ENCODE measurements around the gene TPRG1.

Gene TPRG1

GRCh38 chr3:189157232-189158007, 14.4 kb upstream of the TPRG1 start:
- no peak for TF ChIP-seq Cebpa-rat (IDR thresholded peaks at IDR 0.05)
- no peaks in the 10 kb centered on the region for H3K9me3 ChIP-seq (replicated peaks in 1 of 11)
- no peaks in the 10 kb centered on the region for H3K36me3 ChIP-seq
- no peaks in the 10 kb centered on the region for H4K20me1 ChIP-seq
- H3K9ac ChIP-seq, result no peak overlapping the region
- H3K4me3 ChIP-seq, result no peak overlapping the region
- no peak overlapping the region for H3K27ac ChIP-seq
- H3K4me1 ChIP-seq, result no peaks in the 10 kb centered on the region
- no peak overlapping the region for H3K4me2 ChIP-seq
- no peaks in the 10 kb centered on the region for H3K27me3 ChIP-seq

- Histone ChIP-seq H3K27ac (no peak overlapping the region), H3K4me3 (no peak overlapping the region), H3K9me3 (replicated peaks in 1 of 11) (no peaks in the 10 kb centered on the region), H3K4me1 (no peaks in the 10 kb centered on the region), H3K9ac (no peak overlapping the region), H3K4me2 (no peak overlapping the region), H3K36me3 (no peaks in the 10 kb centered on the region), H3K27me3 (no peaks in the 10 kb centered on the region), H4K20me1 (no peaks in the 10 kb centered on the region)
- no peak for TF ChIP-seq Cebpa-rat (IDR thresholded peaks at IDR 0.05)
Measured at GRCh38 chr3:189158034-189158433, 13.7 kb upstream of the TPRG1 start.

GRCh38 chr3:189160519-189161309, 11.1 kb upstream of the TPRG1 start:
- Histone ChIP-seq H3K4me3 (no peak overlapping the region), H3K36me3 (no peaks in the 10 kb centered on the region), H3K9ac (no peak overlapping the region), H3K9me3 (replicated peaks in 1 of 11) (no peaks in the 10 kb centered on the region), H3K27ac (no peak overlapping the region), H3K27me3 (no peaks in the 10 kb centered on the region), H3K4me1 (no peaks in the 10 kb centered on the region), H3K4me2 (no peak overlapping the region), H4K20me1 (no peaks in the 10 kb centered on the region)
- TF ChIP-seq Cebpa-rat (IDR thresholded peaks at IDR 0.05), result no peak

DNA sequence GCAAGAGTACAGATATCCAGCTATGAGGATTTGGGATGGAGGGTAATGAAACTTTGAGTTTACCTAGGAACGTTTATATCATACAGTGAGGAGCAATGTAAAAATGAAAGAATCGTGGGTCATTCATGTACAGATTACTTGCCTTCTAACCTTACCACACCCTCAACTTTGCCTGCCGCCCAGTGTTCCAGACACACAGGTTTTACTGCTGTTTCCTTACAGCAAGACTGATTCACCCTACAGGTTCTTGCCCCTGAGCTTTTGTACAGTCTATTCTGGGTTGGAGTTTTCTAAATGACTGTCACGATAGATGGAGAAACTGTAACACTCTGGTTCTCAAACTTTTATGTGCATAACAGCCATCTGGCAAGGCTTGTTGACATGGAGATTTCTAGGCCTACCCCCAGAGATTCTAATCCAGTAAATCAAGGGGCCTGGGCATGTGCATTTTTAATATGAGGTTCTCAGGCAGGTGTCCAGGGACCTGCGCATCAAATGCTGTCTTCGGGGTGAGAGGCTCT, 6.6 kb upstream of the TPRG1 start:
- no peak for TF ChIP-seq Cebpa-rat (IDR thresholded peaks at IDR 0.05)
- Histone ChIP-seq H3K9me3 (replicated peaks in 1 of 11) (no peaks in the 10 kb centered on the region), H3K36me3 (no peaks in the 10 kb centered on the region), H3K4me3 (no peak overlapping the region), H3K27ac (no peak overlapping the region), H3K9ac (no peak overlapping the region), H3K4me2 (no peak overlapping the region), H3K4me1 (peaks cover 0 to 5% (median 0%) of the 10 kb centered on the region in 10 experiments; a peak in 2 of 20 replicates), H4K20me1 (no peaks in the 10 kb centered on the region), H3K27me3 (no peaks in the 10 kb centered on the region)

DNA sequence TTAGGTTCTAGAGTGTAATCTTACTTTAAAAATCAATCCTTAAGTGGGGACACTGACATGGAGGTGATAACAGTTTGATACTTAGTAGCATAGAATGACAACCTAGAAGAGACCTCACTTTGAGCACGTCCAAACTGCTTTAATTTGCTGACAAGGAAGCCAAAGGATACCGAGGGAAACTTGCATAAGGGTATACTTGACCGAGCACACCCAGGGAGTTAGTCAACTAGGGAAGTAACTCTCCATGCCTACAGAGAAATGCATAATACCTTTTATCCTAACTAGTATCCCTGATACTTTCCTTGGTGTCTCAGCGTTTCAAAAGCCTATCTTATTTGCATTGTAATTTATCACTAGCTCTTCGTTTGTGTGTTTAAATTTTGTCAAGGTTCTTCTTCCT, 5.5 kb upstream of the TPRG1 start:
- no peak overlapping the region for H3K27ac ChIP-seq
- no peak overlapping the region for H3K4me3 ChIP-seq
- H3K9ac ChIP-seq, result no peak overlapping the region
- H3K4me2 ChIP-seq, result no peak overlapping the region
- H3K36me3 ChIP-seq, result no peaks in the 10 kb centered on the region
- H3K9me3 ChIP-seq (replicated peaks in 1 of 11), result no peaks in the 10 kb centered on the region
- H3K4me1 ChIP-seq, result peaks cover 0 to 5% (median 0%) of the 10 kb centered on the region in 10 experiments; a peak in 2 of 20 replicates
- H4K20me1 ChIP-seq, result no peaks in the 10 kb centered on the region
- no peak for TF ChIP-seq Cebpa-rat (IDR thresholded peaks at IDR 0.05)
- H3K27me3 ChIP-seq, result no peaks in the 10 kb centered on the region

DNA sequence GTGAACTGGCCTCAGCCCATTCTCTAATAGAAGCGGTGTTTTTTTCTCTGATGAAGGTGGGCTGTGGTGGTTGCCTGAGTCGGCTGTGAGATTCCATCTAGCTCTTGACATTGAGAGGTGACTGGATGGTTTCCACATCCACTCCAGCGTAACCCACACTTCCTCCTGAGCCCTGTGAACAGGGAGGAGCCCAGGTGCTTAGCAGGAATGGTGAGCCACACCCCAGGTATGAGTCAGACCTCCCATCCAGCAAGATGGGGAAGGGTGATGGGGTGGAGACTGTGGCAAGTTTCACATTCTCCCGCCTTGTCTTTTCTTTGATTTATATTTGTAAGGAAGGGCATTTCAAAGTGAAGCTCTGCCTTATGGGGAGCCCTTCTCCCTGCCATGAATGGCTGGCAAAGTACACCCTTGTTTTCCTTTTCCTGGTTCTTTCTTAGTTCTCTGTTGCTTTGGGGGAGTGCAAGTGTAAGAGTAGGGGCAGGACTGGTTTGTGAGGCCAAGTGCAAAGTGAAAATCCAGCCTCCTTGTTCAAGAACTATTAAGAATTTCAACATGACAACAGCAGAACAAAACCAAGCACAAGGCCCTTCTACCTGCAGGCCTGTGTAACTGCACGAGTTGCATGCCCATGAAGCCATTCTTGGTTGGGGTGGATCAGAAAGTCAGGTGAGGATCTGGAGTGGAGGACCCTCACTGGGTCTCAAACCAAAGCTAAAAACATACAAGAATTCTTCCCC, 4.6 kb upstream of the TPRG1 start:
- H3K36me3 ChIP-seq, result no peaks in the 10 kb centered on the region
- no peaks in the 10 kb centered on the region for H3K27me3 ChIP-seq
- H3K9ac ChIP-seq, result no peak overlapping the region
- H3K4me2 ChIP-seq, result no peak overlapping the region; a peak in 1 of 22 replicates
- TF ChIP-seq Cebpa-rat (IDR thresholded peaks at IDR 0.05), result no peak
- no peaks in the 10 kb centered on the region for H4K20me1 ChIP-seq
- H3K27ac ChIP-seq, result no peak overlapping the region
- no peak overlapping the region for H3K4me3 ChIP-seq
- no peaks in the 10 kb centered on the region for H3K9me3 ChIP-seq (replicated peaks in 1 of 11)
- H3K4me1 ChIP-seq, result peaks cover 0 to 5% (median 0%) of the 10 kb centered on the region in 10 experiments; a peak in 2 of 20 replicates

DNA sequence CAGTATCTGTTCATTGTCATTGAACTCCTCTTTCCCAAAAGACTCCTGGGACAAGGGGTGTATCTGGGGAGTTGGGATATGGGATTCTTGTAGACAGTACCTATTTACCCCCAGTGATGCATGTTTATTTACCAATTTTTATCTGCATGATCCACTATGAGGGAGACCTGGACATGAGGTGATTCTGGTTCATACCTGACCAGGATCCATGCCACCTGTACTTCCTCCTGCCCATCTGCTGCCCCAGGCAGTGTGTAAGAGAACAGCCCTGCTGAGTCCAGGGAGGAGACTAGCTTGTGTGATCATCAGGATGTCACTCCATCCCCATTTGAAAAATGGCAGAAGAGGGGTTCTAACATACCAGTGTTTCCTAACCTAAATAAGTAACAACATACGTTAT, 3.1 kb upstream of the TPRG1 start:
- Histone ChIP-seq H3K9me3 (replicated peaks in 1 of 11) (no peaks in the 10 kb centered on the region), H3K4me2 (no peak overlapping the region), H4K20me1 (no peaks in the 10 kb centered on the region), H3K4me3 (no peak overlapping the region), H3K4me1 (peaks cover 0 to 7% (median 2%) of the 10 kb centered on the region in 10 experiments; a peak in 5 of 20 replicates), H3K9ac (no peak overlapping the region), H3K27me3 (no peaks in the 10 kb centered on the region), H3K27ac (no peak overlapping the region), H3K36me3 (no peaks in the 10 kb centered on the region)
- TF ChIP-seq Cebpa-rat (IDR thresholded peaks at IDR 0.05), result no peak

- H3K9ac ChIP-seq, result no peak overlapping the region
- peaks cover 0 to 7% (median 2%) of the 10 kb centered on the region in 10 experiments; a peak in 5 of 20 replicates for H3K4me1 ChIP-seq
- no peak for TF ChIP-seq Cebpa-rat (IDR thresholded peaks at IDR 0.05)
- H4K20me1 ChIP-seq, result no peaks in the 10 kb centered on the region
- no peaks in the 10 kb centered on the region for H3K9me3 ChIP-seq (replicated peaks in 1 of 11)
- no peaks in the 10 kb centered on the region for H3K27me3 ChIP-seq
- no peak overlapping the region for H3K4me2 ChIP-seq
- H3K36me3 ChIP-seq, result no peaks in the 10 kb centered on the region
- no peak overlapping the region for H3K4me3 ChIP-seq
- H3K27ac ChIP-seq, result no peak overlapping the region
Measured at GRCh38 chr3:189169728-189170127, 2.0 kb upstream of the TPRG1 start.

- H3K9me3 ChIP-seq (replicated peaks in 1 of 11), result no peaks in the 10 kb centered on the region
- H3K4me1 ChIP-seq, result peaks cover 0 to 7% (median 2%) of the 10 kb centered on the region in 10 experiments; a peak in 5 of 20 replicates
- no peaks in the 10 kb centered on the region for H4K20me1 ChIP-seq
- no peak overlapping the region for H3K9ac ChIP-seq
- H3K27ac ChIP-seq, result no peak overlapping the region
- H3K36me3 ChIP-seq, result no peaks in the 10 kb centered on the region
- H3K4me3 ChIP-seq, result no peak overlapping the region
- no peak for TF ChIP-seq Cebpa-rat (IDR thresholded peaks at IDR 0.05)
- no peak overlapping the region for H3K4me2 ChIP-seq
- H3K27me3 ChIP-seq, result no peaks in the 10 kb centered on the region
Measured at GRCh38 chr3:189170559-189170958, 1.2 kb upstream of the TPRG1 start.
